ENCODE data around the gene CSNK1A1.

GRCh38 chr5:149600932-149601331, 49.7 kb upstream of the CSNK1A1 start:
- TF ChIP-seq POLR2AphosphoS5 (IDR thresholded peaks at IDR 0.05; ENCODE audit: low read depth, low read length): no peak
- no peak for TF ChIP-seq POLR2A (IDR thresholded peaks at IDR 0.05; ENCODE audit: low read depth, low read length)

Data from GM12892 (cell line).